Fibroblast of skin of back (primary cell): Measurements from ENCODE around the gene KCNRG. TPM values are rescaled to one million over a fixed set of nuclear protein-coding genes. Genes with fewer than 3 reads are reported as not detected.
"Not testable (repeated sequence)": the region's sequence is repeated elsewhere in the genome, so short reads cannot be mapped to it uniquely, and the experiment has no call there.

Experiments
- DNase-seq: peaks from one replicate; pipeline ENCODE4 v3.0.0-alpha.2; 2013
- polyA plus RNA-seq, 2 experiments: library from polyadenylated mRNA; unstranded; fragments of 120-200 nt; gene quantifications; one replicate each; pipeline ENCODE4 v1.2.1, GENCODE V29; 2013; ENCODE audit not compliant: insufficient read length in 2 of 2

KCNRG gene
- 0.43 TPM for polyA plus RNA-seq (2013, experiment 1 of 2; ENCODE audit: insufficient read length)
- polyA plus RNA-seq (2013, experiment 2 of 2; ENCODE audit: insufficient read length), result 0.41 TPM

DNA sequence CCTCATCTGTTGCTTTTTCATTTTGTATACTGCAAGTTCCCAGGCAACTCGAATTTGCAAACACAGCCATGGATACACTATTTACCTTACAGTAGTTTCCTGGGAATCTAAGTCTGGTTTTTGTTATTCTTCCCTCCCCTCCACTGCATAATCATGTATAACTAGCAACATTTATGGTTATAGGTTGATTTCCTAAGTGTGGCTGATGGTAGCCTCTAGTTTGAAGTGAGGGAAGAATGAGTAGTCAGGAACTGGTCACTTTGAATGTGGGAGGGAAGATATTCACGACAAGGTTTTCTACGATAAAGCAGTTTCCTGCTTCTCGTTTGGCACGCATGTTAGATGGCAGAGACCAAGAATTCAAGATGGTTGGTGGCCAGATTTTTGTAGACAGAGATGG, at the start of gene KCNRG:
TSS of gene KCNRG (plus strand) at position 187 of the 400 bp plus-strand sequence. CDS start at position 237, 50 bp downstream.
- peak; percentile 12 for DNase-seq

- DNase-seq, result no peak
Observed at GRCh38 chr13:49967456-49967855, 47.8 kb upstream of the KCNRG start.

- no peak for DNase-seq
Observed at GRCh38 chr13:49972709-49973108, 42.5 kb upstream of the KCNRG start.

DNA sequence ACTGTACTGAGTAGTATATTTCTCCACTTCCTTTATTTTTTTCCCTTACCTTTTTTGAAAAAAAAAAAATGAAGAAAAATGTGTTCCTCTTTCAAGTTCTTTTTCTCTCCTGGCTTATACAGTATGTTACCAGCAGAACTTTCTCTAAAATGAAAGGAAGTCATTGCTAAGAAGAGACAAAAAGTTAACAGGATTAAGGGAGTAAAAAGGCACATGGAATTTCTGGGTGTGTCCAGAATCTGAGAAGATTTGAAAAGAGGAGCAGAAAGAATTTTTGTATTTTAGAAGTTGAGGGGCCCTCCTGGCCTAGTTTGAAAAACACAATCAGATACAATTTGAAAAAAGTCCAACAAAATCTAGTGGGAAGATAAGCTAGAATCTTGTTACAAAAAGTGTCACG, 39.4 kb upstream of the KCNRG start:
- DNase-seq, result no peak

- peak; percentile 58 for DNase-seq
Observed at GRCh38 chr13:49976314-49977258, 38.7 kb upstream of the KCNRG start.

DNA sequence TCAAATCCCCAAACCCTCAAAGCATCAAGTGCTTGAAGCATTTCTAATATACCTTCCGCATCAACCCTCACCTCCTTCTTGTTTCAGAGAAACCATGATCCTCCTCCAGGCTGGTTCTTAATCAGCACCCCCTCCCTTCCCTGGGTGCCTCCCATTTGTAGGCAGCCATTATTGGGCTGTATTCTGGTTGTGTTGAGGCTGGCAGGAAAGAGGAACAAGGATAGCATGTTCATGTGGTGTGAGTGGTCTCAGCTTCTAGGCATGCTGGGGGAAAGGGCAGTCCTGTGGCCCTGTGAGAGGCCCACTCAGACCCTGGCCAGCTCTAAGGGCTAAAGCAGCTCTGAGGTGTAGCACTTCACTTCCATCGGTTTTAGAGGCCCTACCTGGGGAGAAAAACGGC, 37.3 kb upstream of the KCNRG start:
- no peak for DNase-seq

DNA sequence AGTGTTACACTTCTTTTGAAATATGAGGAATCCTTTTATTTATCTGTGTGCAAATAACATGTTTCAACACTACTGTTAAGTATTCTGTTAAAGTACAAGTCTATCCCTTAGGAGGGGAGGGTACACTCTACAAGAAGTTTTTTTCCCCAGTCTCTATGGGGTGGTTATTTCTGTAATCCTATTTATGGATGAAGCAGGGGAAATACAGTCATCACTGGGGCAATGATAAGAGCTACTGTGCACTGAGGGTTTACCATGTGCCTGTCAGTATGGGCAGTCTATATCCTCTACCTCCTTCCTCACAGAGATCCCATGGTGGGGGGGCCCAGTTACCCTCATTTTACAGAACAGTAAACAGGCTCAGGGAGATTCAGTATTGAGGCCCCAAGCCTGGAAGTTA, 35.0 kb upstream of the KCNRG start:
- no peak for DNase-seq

- DNase-seq, result no peak
Observed at GRCh38 chr13:49985129-49985528, 30.1 kb upstream of the KCNRG start.

- DNase-seq, result no peak
Observed at GRCh38 chr13:49986471-49986870, 28.8 kb upstream of the KCNRG start.

DNA sequence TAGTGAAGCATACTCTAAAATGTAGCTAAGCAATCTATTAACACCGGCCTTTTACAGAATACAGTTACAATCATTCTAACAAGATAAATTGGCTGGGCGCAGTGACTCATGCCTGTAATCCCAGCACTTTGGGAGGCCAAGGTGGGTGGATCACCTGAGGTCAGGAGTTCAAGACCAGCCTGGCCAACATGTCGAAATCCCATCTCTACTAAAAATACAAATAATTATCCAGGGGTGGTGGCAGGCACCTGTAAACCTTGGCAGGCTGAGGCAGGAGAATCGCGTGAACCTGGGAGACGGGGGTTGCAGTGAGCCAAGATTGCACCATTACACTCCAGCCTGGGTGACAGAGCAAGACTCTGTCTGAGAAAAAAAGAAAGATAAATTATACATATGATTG, 24.6 kb upstream of the KCNRG start:
- DNase-seq, result not testable (repeated sequence)

- no peak for DNase-seq
Observed at GRCh38 chr13:49993111-49993510, 22.1 kb upstream of the KCNRG start.

DNA sequence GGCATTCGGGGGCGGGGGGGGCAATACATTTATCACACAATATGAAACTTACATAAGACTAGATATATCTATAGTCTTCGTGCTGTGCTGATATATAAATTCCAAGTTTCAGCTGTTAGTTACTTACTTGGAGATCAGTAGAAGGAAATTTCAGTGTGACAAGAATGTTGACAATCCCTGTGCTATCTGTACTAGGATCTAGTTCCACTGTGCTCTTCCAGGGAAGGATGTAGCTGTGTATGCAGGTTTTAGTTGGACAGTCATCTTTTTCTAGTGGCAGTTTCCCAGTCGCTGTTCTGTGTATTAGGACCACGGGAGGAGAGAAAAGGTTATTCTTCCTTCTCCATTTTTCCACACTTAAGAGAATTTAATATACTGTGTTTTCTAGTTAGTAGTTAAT, 21.6 kb upstream of the KCNRG start:
- DNase-seq, result no peak

DNA sequence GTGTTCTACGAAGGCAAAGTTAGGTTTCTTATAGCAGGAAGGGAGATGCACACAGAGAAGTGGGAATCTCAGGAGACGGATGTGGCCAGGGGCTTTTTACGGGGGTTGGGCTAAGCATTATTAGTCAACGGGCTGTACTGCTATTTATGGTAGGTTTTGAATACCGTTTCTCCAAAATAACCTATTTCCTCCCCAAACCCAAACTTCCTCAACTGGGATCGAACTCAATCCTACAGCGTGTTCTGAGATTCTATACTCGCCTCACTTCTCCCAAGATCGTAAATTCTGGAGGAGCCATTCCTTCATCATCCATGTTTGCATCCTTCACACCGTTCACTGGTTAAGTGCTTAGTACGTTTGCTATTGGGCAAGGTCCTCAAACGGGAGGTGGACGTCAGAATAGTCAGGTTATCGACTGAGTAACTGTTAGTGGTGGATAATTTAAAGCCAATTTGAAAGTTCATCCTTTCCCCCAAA, 19.6 kb upstream of the KCNRG start:
- DNase-seq, result no peak

GRCh38 chr13:49996161-49996915, 18.9 kb upstream of the KCNRG start:
- peak; percentile 94 for DNase-seq

- peak; percentile 87 for DNase-seq
Observed at GRCh38 chr13:49996951-49997895, 18.0 kb upstream of the KCNRG start, which contains the start of gene TRIM13. TRIM13 (plus strand) TSS chr13:49997042; CDS start chr13:50011941, 14,899 bp downstream.

GRCh38 chr13:49997955-49998354, 17.3 kb upstream of the KCNRG start:
- no peak for DNase-seq

- no peak for DNase-seq
Observed at GRCh38 chr13:49998714-49999624, 16.3 kb upstream of the KCNRG start.

DNA sequence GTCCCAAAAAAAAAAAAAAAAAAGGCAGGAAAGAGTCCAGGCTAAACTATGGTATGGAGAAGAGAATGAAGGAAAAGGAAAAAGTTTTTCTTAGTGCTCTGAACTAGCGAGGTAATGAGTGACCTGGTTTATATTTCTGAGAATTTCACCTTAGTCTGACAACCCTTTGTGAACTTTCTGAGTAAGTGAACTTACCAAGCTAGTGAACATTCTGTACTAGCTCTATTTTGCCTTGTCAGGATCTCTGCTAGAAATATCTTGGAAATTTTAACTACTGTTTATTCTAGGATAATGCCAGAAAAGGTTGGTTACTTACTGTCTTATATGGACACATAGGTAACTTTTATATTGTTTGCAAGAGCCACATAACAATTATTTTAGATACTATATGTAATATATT, 14.0 kb upstream of the KCNRG start:
- DNase-seq, result no peak

DNA sequence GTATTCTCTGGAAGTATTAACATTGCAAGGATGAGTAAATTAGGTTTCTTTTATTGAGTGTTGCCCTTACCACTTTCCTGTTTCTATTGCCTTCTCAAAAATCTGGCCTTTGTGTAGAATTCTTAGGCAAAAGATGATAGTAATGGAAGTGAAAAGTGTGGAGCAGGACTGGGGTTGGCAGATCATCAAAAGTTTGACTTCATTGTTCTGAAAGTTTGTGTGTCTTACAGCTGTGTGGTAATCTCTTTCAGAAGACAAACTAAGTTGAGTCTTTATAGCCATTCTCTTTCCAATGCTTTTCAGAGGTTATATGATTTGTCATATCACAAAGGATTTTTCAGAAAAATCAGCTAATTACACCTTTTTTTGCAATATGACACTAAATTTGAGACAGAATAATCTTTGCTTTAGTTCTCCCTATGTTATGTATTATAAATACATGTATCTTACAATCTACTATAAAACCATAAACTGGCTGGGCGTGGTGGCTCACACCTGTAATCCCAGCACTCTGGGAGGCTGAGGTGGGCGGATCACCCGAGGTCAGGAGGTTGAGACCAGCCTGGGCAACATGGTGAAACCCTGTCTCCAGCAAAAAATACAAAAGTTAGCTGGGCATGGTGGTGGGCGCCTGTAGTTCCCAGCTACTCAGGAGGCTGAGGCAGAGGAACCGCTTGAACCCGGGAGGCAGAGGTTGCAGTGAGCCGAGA, 8.7 kb upstream of the KCNRG start:
- no peak for DNase-seq

DNA sequence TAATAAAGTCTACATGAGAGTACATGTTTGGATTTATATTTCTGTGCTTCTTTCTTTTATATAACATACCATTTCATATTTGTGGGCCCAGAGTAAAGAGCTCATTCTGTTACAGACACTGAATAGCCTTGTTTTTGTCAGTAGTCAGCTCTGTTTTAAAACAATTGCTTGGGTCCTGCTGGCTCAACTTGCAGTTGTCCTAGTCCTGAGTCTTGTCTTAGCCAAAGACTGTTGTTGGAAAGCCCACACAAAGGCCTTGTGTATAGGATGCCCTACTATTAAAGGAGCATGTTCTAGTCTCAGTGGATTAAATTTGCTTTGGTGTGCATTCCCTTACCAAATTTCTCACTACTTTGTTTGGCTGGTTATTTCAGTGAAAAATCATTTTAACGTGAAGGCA, 3.8 kb upstream of the KCNRG start:
- no peak for DNase-seq
